Endodermal cell (in vitro differentiated cells): ENCODE results near the gene WDR37. TPM values are rescaled to one million over a fixed set of nuclear protein-coding genes. Genes with fewer than 3 reads are reported as not detected.

ENCODE experiments used
- DNase-seq: peaks from one replicate; pipeline ENCODE4 v3.0.0-alpha.2; 2017
- H3K27ac ChIP-seq: 2 replicates; pipeline ENCODE4 v1.5.1; 2013; ENCODE audit warnings: mild to moderate bottlenecking, low read depth, low read length, moderate library complexity
- H3K27me3 ChIP-seq: 2 replicates; pipeline ENCODE4 v1.6.1; 2013; ENCODE audit warnings: mild to moderate bottlenecking, low read length, moderate library complexity; ENCODE audit not compliant: insufficient read depth, control insufficient read depth, poor library complexity, severe bottlenecking
- H3K36me3 ChIP-seq: 2 replicates; pipeline ENCODE4 v1.7.0; 2013; ENCODE audit warnings: mild to moderate bottlenecking, low read length, moderate library complexity; ENCODE audit not compliant: control insufficient read depth, insufficient read depth
- H3K4me1 ChIP-seq: one replicate; pipeline ENCODE4 v1.7.0; 2013; ENCODE audit warnings: low read length; ENCODE audit not compliant: control insufficient read depth, insufficient read depth
- H3K4me3 ChIP-seq: 2 replicates; pipeline ENCODE4 v1.5.1; 2013; ENCODE audit warnings: mild to moderate bottlenecking, low read length, moderate library complexity
- H3K9ac ChIP-seq: 2 replicates; pipeline ENCODE4 v1.6.1; 2013; ENCODE audit warnings: mild to moderate bottlenecking, low read length, moderate library complexity; ENCODE audit not compliant: poor library complexity, severe bottlenecking; ENCODE audit errors: extremely low read depth
- H3K9me3 ChIP-seq: 2 replicates; pipeline ENCODE4 v1.6.1; 2013; ENCODE audit warnings: mild to moderate bottlenecking, low read length, moderate library complexity; ENCODE audit not compliant: control insufficient read depth
- H3K27ac Mint-ChIP-seq: 2 replicates; pipeline ENCODE4 v1.8.0; 2020; ENCODE audit warnings: mixed read lengths
- H3K27me3 Mint-ChIP-seq: 2 replicates; pipeline ENCODE4 v1.8.0; 2021; ENCODE audit warnings: mild to moderate bottlenecking, mixed read lengths; ENCODE audit not compliant: insufficient read depth
- H3K36me3 Mint-ChIP-seq: 2 replicates; pipeline ENCODE4 v1.8.0; 2020; ENCODE audit warnings: low read depth, mixed read lengths
- H3K4me1 Mint-ChIP-seq: 2 replicates; pipeline ENCODE4 v1.8.0; 2020; ENCODE audit warnings: mixed read lengths
- H3K4me3 Mint-ChIP-seq: 2 replicates; pipeline ENCODE4 v1.8.0; 2020; ENCODE audit warnings: mild to moderate bottlenecking, moderate library complexity, mixed read lengths
- H3K9me3 Mint-ChIP-seq: 2 replicates; pipeline ENCODE4 v1.8.0; 2020; ENCODE audit warnings: mild to moderate bottlenecking, mixed read lengths
- CTCF ChIP-seq: fragments of 200-600 bp; sonication (generic); conservative IDR thresholded peaks from 2 replicates; pipeline ENCODE4 v1.5.0; 2021; ENCODE audit warnings: antibody characterized with exemption, mild to moderate bottlenecking
- WGBS, 2 experiments: methylation state at CpG; one replicate each; pipeline versions ENCODE4 v1.1.5 to v1.1.7; 2013; ENCODE audit warnings: missing lambda C conversion rate in 2 of 2, mixed read lengths in 1 of 2; ENCODE audit not compliant: insufficient coverage in 1 of 2, insufficient read length in 1 of 2; 5-methylcytosine and 5-hydroxymethylcytosine counted together
- total RNA-seq, 2 donors: library from RNA; stranded (reverse); fragmentation: NEBNext Ultra II Directional in 1 of 2; extraction: Animal tissue kit (Norgen Biotek cat#: 25700) in 1 of 2; gene quantifications; 2 replicates in 1 of 2; 3 replicates in 1 of 2; pipeline ENCODE4 v1.2.1, GENCODE V29; 2021

The WDR37 gene
- total RNA-seq, 2 donors from 2014 or later = 10.7 TPM

- no peak for TF ChIP-seq CTCF
- Histone ChIP-seq H3K9ac (no peak overlapping the region), H3K27me3 (no peaks in the 10 kb centered on the region), H3K36me3 (peaks cover 34% of the 10 kb centered on the region), H3K9me3 (no peaks in the 10 kb centered on the region), H3K4me3 (no peak overlapping the region), H3K4me1 (no peaks in the 10 kb centered on the region), H3K27ac (no peak overlapping the region)
- Mint-ChIP-seq H3K27me3 (no peaks in the 10 kb centered on the region), H3K27ac (no peak overlapping the region), H3K4me3 (no peak overlapping the region), H3K9me3 (no peaks in the 10 kb centered on the region), H3K4me1 (peaks cover 3% of the 10 kb centered on the region), H3K36me3 (peaks cover 57% of the 10 kb centered on the region)
- 96 to 98% methylated on average over 37 of the region's 37 CpGs for WGBS, 2 experiments
- DNase-seq = no peak
These were observed 45.8 kb downstream of the WDR37 start for GRCh38 chr10:1101946-1102345.

GRCh38 chr10:1102416-1102815 is 46.2 kb downstream of the WDR37 start:
- TF ChIP-seq CTCF = no peak
- Histone ChIP-seq H3K9me3 (no peaks in the 10 kb centered on the region), H3K27ac (no peak overlapping the region), H3K9ac (no peak overlapping the region), H3K4me1 (no peaks in the 10 kb centered on the region), H3K4me3 (no peak overlapping the region), H3K36me3 (peaks cover 36% of the 10 kb centered on the region), H3K27me3 (no peaks in the 10 kb centered on the region)
- no peak for DNase-seq
- Mint-ChIP-seq H3K9me3 (no peaks in the 10 kb centered on the region), H3K36me3 (peaks cover 59% of the 10 kb centered on the region), H3K27ac (no peak overlapping the region), H3K4me3 (no peak overlapping the region), H3K27me3 (no peaks in the 10 kb centered on the region), H3K4me1 (peaks cover 3% of the 10 kb centered on the region)
- 91 to 100% methylated on average over 6 to 7 of the region's 7 CpGs for WGBS, 2 experiments

GRCh38 chr10:1102831-1103230 is 46.6 kb downstream of the WDR37 start:
- Histone ChIP-seq H3K27me3 (no peaks in the 10 kb centered on the region), H3K36me3 (peaks cover 37% of the 10 kb centered on the region), H3K9ac (no peak overlapping the region), H3K27ac (no peak overlapping the region), H3K4me3 (no peak overlapping the region), H3K9me3 (no peaks in the 10 kb centered on the region), H3K4me1 (no peaks in the 10 kb centered on the region)
- peaks cover 3% of the 10 kb centered on the region for H3K4me1 Mint-ChIP-seq
- no peak overlapping the region for H3K4me3 Mint-ChIP-seq
- H3K9me3 Mint-ChIP-seq = no peaks in the 10 kb centered on the region
- DNase-seq = no peak
- 98 to 100% methylated on average over 2 of the region's 2 CpGs for WGBS, 2 experiments
- TF ChIP-seq CTCF = no peak
- no peak overlapping the region for H3K27ac Mint-ChIP-seq
- H3K36me3 Mint-ChIP-seq = peaks cover 63% of the 10 kb centered on the region
- no peaks in the 10 kb centered on the region for H3K27me3 Mint-ChIP-seq
